HG02840 (cell line): ENCODE data around the gene NEK7.

ENCODE experiments used
- ATAC-seq: cut with Tn5 transposase; IDR thresholded peaks from one replicate; pipeline ENCODE4 v1.9.1; 2021; ENCODE audit warnings: mild to moderate bottlenecking, moderate library complexity, moderate number of reproducible peaks; ENCODE audit not compliant: unreplicated experiment, low FRiP score

Gene NEK7

DNA sequence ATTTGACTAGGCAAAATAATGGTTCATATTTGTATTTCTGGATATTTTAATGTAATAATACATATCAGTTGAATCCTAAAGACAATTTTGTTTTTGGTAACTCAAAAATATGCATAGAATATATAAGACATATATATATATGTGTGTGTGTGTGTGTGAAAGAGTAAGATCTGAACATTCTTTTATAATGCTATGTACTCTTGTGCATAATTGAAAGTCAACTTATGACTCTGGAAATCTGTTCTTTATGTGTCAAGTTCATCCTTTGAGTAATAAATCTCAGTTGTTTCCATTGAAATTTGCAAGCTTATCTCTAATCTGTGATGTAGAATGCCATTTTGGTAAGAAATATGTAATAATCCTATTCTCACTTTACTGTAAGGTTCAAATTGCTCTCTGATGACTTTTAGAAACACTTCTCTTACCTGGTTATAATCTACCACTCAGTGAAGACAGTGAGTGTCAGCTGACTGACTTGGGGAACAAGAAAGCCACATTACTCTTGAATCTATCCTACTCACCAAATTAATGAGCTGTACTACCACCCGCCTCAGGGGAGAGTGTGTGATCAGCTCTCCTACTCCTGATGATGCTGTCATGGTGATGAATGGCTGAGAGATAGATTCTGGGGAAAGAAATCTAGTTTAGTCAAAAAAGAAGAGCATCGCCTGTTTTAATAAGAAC, 15.0 kb upstream of the NEK7 start:
- no peak for ATAC-seq

DNA sequence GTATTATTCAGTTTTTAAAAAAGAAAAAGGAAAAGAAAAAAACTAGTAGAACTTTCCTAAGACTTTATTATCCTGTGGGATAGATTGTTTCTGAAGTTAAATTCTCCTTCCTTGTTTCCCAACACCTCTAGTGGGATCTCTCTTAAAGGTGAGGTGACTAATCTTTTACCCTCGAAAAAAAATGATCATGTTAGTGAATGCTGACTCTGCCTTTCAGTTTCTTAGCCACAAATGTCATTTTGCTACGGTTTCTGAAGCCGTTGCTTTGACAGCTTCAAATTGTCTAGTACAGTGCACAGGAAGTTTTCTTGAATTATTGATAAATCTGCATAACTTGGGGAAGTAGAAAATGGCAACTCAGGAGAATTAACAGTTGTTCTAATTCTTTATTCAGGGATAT, 13.0 kb upstream of the NEK7 start:
- no peak for ATAC-seq

DNA sequence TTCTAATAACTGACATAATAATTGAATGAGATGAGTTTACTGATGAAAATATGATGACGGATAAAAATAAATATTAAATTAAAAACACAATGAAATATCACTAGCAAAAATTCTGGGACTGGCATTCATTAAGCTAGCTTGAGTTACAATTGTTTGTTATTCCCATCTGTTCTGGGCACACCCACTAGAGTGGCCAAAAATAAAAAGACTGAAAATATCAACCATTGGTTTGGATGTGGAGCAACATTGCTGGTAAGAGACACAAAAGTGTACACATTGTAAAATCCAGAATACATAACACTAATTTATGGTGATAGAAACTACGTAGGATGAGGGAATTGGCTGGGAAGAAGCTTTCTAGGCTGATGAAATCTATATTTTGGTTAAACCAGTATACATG, 9.6 kb upstream of the NEK7 start:
- ATAC-seq, result no peak

DNA sequence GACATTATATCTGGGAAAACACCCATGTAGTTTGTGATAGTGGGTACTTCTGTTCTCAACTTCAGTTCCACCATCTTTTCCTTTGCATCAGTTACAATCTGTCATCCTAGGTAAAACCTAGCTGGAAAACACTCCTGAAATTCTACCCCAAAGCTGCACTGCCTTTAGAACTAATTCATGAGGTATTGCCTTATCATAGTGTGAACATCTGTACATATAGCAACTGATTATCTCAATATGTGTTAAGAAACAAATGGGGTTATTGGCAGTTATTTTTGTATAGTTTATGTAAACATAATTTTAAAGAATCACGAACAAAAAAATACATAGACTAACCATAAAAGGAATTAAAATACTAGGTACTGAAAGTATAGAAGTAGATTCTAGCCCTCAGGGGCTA, 6.4 kb upstream of the NEK7 start:
- ATAC-seq, result no peak

DNA sequence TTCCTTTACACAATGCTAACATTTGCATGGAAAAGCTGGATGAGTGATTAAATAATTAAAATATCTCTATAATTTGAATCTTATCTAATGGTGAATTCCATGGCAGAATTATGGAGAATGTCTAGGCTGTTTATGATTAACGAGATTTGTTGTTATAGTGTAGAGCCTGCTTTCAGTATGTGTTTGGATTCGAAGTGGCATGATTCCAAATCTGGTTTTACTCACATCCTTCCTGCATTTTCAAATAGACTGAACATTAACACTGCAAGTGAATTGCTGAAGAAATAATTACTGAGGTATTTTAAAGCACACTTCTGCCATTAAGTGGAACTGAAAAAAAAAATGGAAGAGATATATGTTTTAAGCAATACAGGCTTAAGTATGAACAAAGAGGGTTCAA, 5.1 kb upstream of the NEK7 start:
- no peak for ATAC-seq

DNA sequence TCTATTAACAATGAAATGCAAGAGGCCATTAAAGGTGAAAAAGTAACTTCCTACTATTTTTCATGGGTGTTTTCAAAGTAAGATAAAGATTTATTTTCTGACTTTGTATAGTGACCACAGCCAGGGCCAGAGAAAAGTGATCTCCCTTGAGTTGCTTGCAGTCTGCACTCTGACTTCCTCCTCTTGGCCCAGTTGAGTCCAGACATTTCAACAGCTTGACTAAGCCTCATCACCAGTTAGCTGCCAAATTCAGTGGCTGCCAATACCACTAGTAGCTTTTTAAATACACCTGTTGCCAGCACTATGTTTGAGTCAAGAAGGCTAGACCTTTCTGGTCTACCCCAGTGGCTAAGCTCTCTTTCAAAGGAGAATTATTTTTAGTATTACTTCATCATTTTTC, 3.7 kb upstream of the NEK7 start:
- no peak for ATAC-seq

DNA sequence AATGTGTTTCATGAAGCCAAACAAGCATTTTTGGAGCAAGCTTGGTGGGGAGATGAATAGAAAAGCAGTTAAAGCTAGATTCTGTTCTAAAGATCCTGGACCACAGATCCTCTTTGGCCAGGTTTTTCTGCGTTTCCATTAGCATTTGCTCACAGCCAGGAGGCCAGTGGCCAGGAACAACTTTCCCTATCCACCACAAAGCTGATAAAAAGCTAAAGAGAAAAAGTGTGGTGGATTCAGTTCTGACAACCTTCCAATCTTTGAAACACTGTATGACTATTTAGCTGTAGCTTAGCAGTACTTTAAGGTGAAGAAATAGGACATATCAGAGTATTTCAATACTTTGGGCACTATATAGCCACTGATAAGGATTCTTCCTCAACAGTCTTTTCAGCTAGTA, 3.0 kb upstream of the NEK7 start:
- no peak for ATAC-seq

DNA sequence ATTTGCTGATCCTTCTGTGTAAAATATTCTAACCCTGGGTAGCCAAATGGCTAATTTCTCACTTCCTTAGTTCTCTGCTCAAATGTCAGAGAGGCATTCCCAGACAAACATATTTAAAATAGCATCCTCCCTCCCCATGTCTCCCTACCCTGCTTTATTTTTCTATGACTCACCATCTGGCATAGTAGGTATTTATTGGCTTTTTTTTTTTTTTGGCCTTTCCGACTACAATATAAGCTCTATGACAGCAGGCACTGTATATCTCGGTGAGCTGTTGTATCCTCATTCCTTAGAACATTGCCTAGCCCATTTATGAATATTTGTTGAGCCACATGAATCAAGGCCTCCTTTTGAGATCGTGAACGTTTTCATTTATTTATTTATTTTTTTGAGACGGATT, 1.5 kb upstream of the NEK7 start:
- no peak for ATAC-seq

DNA sequence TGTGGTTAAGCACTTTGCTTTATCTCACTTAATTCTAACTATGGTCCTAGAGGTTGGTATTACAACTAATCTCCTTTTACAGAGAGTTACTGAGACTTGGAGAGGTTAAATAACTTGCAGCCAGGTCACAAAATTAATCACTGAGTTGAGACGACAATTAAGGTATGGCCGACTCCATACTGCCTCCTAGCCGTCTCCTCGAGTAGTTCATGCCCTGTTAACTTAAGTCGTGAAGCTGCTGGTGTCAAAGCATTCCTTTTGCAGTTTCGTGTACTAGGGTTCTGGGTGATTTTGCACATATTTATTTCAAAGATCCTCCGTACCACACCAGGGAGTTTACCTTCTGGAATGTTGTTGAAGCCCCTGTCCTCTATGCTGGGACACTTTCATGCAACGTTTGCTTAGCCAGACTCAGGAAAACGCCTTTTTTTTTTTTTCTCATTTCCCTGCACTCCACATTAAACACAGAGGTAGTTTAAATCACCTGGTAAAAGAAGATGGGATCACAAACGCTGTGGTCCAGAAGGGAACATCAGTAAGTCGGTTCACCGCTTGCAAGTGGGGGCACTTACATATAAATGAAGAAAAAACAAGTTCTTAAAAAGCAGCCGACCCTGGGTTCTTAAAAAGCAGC, 570 bp upstream of the NEK7 start:
- ATAC-seq, result no peak

DNA sequence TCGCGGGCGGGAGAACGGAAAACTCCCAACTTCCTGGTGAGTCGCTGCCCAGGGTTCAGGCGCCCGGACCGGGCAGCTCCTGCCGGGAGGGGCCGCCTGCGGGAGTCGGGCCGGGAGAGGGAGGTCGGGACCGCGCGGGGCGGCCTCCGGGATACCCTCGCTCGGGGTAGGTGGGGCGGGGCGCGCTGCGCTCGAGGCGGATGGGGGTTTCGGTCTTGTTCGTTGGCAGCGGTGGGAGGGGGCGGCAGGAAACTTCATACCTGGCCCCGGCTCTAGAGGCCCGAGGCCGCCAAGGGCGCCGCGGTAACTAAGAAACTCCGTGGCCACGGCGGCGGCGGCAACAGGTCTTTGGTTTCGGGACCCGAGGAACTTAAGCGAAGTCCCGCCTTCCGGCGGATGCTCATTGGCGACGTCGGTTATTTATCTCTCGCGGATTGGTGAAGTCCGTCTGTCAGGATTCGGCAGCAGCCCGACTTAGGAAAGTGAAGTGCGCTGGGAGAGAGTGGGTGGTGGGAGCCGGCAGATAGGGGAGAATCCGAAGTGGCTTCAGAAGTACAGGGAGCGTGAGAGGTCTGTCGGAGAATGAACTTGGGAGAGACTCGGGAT, 546 bp downstream of the NEK7 start:
- ATAC-seq, result peak; percentile 44

DNA sequence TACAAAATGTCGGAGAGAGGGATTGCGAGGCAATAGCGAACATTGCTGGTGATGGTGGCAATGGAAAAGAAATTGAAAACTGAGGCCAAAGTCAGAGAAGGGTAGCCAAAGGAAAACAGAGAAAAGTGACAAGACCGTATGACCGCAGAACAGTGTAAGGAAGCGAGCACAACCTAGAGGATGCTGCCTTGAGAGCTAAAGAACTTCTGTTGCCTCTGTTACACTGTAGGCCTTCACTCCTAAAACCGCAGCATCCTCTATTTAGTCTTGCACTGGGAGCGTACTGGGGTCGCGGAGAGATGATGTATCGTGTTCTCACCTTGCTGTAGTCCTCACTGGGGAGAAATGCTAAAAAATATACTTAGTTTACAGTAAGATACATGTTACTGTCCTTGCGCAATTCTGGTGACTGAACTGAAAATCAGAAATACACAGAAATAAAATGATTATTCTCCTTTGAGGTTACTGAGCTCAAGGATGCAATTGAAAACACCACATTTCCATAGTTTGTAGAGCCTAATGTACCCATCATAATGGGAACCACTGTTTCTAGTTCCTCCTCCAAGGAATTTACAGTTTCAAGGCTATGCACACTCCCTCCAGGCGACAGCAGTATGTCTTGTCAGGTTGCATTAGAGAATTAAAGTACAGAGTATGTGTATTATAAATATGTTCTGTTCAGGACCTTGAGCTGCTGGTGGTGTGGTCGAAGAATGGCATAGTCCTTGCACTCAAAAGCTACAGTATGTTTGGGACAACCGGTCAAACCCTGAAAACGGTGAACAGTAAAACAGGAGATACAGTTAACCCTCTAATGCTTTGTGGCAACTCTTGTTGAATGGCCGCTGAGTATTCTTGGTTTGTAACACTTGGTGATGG, 1.3 kb downstream of the NEK7 start:
- no peak for ATAC-seq

DNA sequence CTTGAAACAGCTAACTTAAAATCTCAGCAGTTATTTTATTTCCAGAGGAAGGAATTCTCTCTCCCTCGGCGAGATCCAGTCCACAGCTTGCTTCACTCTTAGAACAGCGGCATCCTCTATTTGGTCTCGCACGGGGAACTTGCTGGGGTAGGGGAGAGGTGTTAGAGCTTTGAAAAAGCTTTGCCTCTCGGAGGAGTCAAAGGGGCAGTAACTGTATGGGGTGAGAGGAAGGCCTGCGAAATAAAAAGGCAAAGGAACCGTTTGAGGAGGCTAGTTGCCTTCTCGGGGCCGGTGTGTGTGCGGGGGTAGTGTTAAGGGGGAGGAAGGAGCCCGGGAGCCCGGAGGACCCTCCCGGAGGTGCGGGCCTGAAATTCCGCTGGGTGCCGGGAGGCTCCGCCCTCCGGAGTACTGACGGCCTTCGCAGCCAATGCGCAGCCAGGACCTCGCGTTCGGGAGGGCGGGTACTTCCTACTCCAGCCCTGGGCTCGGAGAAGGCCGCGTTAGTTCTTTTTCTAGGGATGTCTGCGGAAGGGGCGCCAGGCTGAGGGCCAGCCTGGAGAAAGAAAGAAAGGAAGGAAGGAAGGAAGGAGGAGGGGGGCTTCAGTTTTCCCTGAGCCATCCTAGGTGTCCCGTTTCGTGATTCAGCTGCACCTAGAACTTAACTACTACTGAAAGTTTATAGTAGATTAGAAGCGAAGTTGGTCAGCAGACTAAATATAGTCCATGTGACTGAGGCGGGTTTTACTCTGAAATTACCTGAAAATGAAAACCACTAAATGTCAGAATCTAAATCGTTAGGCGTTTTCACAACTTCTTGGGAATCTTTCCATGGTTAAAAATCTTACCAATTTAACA, 2.2 kb downstream of the NEK7 start:
- peak; percentile 58 for ATAC-seq

DNA sequence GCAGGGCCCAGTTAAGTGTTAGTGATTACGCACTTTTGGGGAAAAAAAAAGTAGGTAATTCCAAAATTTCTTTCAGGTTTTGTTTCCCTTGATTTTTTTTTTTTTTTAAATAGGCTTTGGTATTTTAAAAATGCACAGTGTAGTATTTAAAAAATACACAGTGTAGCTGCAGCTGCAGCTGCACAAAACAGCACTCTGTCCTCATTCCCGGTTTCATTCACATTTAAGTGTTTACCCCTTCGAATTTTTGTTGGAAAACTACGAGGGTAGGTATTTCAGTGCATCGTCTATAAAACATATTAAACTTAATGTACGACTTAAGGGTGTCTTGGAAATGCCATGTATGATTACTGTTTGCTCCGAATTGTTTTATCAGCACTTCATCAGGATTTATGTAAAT, 3.4 kb downstream of the NEK7 start:
- no peak for ATAC-seq

DNA sequence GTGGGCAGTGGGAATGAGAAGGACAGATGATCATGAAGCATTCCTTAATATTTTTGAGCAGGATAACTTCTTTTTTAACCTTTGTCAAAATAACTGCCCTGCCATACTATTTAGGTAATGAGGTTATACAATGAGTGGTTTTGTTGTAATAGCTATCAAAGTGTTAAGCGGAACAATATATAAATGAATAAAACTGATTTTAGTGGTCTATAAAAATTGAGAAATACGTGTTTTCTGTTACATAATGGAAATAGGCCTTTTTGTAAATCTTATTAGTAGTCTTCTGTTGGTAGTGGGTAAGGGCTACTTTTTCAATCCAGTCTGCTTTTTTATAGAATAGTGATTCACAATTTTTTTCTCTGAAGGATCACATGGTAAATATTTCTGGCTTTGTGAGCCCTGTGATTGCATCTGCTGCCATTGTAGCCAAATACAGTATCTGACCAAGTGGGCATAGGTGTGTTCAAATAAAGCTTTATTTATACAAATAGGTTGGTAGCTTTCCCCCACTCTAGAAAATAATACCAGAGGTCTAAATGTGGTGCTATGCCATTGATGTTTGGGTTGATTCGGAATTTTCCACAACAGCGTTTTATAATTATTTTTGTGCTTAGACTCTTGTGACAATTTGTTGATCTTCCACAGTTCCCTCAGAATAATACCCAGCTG, 4.3 kb downstream of the NEK7 start:
- no peak for ATAC-seq

DNA sequence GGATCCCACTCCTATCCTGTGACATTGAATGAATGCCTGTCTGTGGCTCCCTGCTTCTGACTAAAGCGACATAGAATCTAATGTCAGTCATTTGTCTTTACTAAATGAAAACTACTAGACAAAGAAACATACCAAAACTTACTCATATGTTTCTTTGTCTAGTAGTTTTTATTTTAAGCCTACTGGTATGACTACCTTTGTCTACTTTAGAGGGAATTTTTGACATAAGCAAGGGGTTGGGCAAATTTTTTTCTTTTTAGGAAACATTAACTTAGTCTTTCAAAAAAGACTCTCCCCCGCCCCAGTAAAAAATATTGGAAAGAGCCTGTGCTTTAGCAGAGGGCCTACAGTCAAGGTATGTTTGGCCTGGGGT, 4.9 kb downstream of the NEK7 start:
- ATAC-seq, result no peak

DNA sequence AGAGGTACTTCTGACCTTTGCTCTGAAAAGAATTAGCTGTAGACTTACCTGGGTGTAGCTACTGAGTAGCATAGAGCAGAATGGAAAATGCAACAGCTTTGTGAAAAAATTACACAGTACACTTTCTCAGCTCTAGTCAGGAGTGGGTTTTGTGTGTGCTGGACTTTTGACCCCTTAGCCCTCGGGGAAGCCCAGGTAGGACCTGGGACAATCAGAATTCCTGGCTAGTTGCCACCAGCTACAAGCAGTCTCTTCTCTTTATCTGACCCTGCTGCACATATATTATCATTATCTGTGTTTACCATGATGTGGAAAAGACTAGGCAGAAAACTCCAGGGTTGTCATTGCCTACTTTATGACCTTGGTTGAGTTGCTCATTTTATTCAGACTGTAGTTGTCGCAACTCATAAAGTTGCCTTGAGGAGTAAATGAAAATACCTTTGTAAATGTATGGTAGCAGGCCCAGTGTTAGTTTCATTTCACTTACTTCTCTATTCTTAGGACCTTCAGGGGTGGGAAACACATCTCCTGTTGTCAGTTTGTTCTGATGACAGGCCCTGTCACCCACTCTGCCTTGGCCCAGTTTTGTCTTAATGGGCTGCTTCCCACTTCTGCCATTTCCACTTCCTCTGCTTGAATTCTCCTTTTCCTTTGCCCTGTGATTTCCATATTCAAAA, 5.4 kb downstream of the NEK7 start:
- no peak for ATAC-seq

DNA sequence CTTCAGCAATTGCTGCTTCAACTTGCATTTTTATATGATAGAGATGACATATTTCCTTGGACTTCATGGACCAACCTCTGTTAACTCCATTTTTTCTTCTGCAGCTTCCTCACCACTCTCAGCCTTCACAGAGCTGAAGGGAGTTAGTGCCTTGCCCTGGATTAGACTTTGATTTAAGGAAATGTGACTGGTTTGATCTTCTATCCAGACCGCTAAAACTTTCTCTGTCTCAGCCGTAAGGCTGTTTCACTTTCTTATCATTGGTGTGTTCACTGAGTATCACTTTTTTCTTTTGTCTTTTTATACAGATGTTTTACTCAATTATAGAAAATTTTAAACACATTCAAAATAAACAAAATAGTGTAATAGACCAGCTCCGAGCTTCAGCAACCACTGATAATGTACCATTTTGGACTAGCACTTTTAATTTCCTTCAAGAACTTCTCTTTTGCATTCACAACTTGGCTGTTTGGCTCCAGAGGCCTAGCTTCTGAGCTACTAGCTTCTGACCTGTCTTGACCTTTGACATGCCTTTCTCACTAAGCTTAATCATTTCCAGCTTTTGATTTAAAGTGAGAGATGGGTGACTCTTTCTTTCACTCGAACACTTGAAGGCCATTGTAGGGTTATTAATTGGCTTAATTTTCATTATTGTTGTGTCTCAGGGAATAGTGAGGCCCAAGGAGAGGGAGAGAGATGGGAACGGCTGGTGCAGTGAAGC, 9.3 kb downstream of the NEK7 start:
- peak; percentile 32 for ATAC-seq

DNA sequence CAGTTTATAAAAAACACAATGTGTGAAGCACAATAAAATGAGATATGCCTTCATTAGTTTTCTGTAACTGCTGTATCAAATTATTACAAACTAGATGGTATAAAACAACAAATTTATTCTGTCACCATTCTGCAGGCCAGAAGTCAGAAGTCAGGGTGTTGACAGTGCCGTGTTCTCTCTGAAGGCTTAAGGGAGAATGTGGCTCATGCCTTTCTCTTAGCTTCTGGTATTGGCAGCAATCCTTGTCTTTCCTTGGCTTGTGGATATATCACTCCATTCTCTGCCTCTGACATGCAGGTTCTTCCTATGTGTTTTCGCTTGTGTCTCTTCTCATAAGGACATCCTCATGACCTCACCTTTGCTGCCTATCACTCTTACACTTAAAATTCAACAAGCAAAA, 10.1 kb downstream of the NEK7 start:
- ATAC-seq, result no peak
